ENCODE data around the gene ABCC4. TPM values are rescaled to one million over a fixed set of nuclear protein-coding genes. Genes with fewer than 3 reads are reported as not detected.

Gene ABCC4
- total and polyA plus RNA-seq, 2 of the 13 experiments (the other 11 are each of a cell fraction or from before 2014, with no cell fraction given) = 4.2 to 11.3 TPM

- TF ChIP-seq REST (IDR thresholded peaks at IDR 0.05; ENCODE audit: borderline replicate concordance in 1 of 2, low read depth in 1 of 2, low read length in 2 of 2) = no peak
These were observed 261.8 kb downstream of the ABCC4 start (continued) for GRCh38 chr13:95039415-95039814.

GRCh38 chr13:95038949-95039348, 262.3 kb downstream of the ABCC4 start:
- no peaks in the 10 kb centered on the region for H3K79me2 ChIP-seq (ENCODE audit: insufficient read depth, low read length)
- 96% methylated on average over 1 of the region's 1 CpG for WGBS (ENCODE audit: low lambda C conversion rate)
- peaks cover 0 to 1% of the 10 kb centered on the region in 2 experiments; a peak in 1 of 5 replicates for H3K36me3 ChIP-seq (replicated peaks in 1 of 2; ENCODE audit: control insufficient read depth in 1 of 2, insufficient read depth in 2 of 2, low read length in 2 of 2)
- no peak for DNase-seq (ENCODE audit: low spot score)
- BruUV-seq (replicated peaks) = no TSS peak
- H3K9ac ChIP-seq (ENCODE audit: insufficient read depth, low read depth, low read length) = no peak overlapping the region
- in situ Hi-C loops (cut with HindIII; ENCODE audit: extremely low pct_ligation_motif_present, low pct_unique_long_range_greater_than_20kb) = no loop called here
- H3K4me2 ChIP-seq (ENCODE audit: low read depth, low read length) = no peak overlapping the region
- no peak overlapping the region for H3K27ac ChIP-seq (ENCODE audit: extremely low read length, insufficient read depth, low read length)
- no peak overlapping the region for H2AFZ ChIP-seq (ENCODE audit: low read length)
- peak in 1 of 2 experiments; percentile 72; a peak in 3 of 4 replicates for TF ChIP-seq MAFK (conservative IDR thresholded peaks at IDR 0.05 in 1 of 2, IDR thresholded peaks at IDR 0.05 in 1 of 2; ENCODE audit: low read length in 2 of 2)
- TF ChIP-seq ZNF180 (CRISPR knock-in tag; IDR thresholded peaks at IDR 0.05; ENCODE audit: borderline replicate concordance, low read depth) = no peak
- TF ChIP-seq MAFF (IDR thresholded peaks at IDR 0.05; ENCODE audit: low read depth, low read length) = peak; percentile 61; the same call in 1 of the 2 replicates
- no peak for TF ChIP-seq ZNF513 (CRISPR knock-in tag; conservative IDR thresholded peaks at IDR 0.05)
- TF ChIP-seq CENPT (CRISPR knock-in tag; IDR thresholded peaks at IDR 0.05; ENCODE audit: low read depth) = no peak
- TF ChIP-seq EZH2 (conservative IDR thresholded peaks at IDR 0.05; ENCODE audit: low read depth, low read length) = no peak
- no peak for TF ChIP-seq SMAD1 (CRISPR knock-in tag; IDR thresholded peaks at IDR 0.05; ENCODE audit: borderline replicate concordance, low read depth)
- TF ChIP-seq AFF4 (CRISPR knock-in tag; IDR thresholded peaks at IDR 0.05) = no peak
- no peak for TF ChIP-seq ZNF503 (CRISPR knock-in tag; IDR thresholded peaks at IDR 0.05)
- no peaks in the 10 kb centered on the region for H4K20me1 ChIP-seq (ENCODE audit: insufficient read depth, low read length)
- intact Hi-C loops (cut with micrococcal nuclease; ENCODE audit: unreplicated experiment) = no loop called here
- peaks cover 2% of the 10 kb centered on the region for H3K4me1 ChIP-seq (ENCODE audit: insufficient read depth, low read length)
- no peak for ATAC-seq
- no peaks in the 10 kb centered on the region for H3K27me3 ChIP-seq (ENCODE audit: control insufficient read depth in 1 of 2, insufficient read depth in 2 of 2, low read length in 2 of 2)
- no peak overlapping the region for H3K4me3 ChIP-seq (replicated peaks in 1 of 3; ENCODE audit: insufficient read depth in 1 of 3, low read depth in 2 of 3, low read length in 3 of 3)
- ChIA-PET POLR2A (no interaction called here), CTCF (ENCODE audit: low intra/inter-chr PET ratio, low total read pairs) (no interaction called here)
- H3K9me3 ChIP-seq (ENCODE audit: low read length) = no peaks in the 10 kb centered on the region
- no peak for FAIRE-seq

Measured in HepG2 (cell line).